GM12865 (cell line): ENCODE measurements around the gene DCDC2C.
A peak's percentile ranks its signal among the peaks of the same experiment; 100 is the strongest.

Experiments used
- DNase-seq: peaks from one replicate; pipeline ENCODE4 v3.0.0; 2010; ENCODE audit warnings: low read depth
- H3K4me3 ChIP-seq: 2 replicates; pipeline ENCODE4 v1.5.1; 2011; ENCODE audit warnings: mild to moderate bottlenecking, low read depth, low read length, control low read depth
- TF ChIP-seq, protein P1 (sequence below): IDR thresholded peaks from 2 replicates; pipeline ENCODE4 v1.5.1; 2011; ENCODE audit warnings: low read length, control low read depth, low read depth, inconsistent platforms; ENCODE audit not compliant: insufficient read depth; ENCODE audit errors: missing control alignments

Gene DCDC2C

DNA sequence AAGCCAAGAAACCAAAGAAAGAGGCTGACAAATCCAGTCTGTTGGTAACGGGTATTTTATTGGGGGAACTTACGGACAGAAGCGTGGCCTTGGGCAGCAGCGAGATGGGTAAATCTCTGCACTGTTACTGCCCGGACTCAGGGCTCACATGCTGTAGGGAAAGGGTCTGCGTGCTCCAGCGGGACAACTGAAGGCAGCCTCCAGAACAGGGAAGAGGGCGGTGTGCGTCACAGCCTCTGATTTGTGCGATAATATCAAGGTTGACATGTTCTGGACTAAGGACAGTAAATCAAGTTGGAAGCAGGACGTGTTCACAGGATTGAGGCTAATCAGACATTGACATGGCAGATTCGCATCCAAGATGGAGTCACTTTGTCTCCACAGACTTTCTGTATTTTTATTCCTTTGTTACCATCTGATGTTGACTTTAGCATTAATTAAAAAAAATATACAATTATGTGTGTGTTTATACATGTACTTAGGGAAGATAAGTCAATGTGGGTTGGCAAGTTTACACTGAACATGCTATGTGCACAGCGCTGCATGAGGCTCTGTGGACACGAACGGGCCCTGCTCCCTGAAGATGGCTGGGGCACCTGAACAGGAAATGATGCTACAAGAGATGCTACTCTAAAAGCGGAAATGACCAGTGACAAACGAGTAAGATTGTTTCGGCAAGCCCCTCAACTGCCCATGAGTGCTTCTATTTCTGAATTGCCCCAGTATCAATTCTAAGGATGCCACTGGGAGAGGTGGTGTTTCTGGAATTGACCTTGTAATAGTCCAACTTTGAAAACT is 22.6 kb upstream of the DCDC2C start:
- TF ChIP-seq, protein P1, sequence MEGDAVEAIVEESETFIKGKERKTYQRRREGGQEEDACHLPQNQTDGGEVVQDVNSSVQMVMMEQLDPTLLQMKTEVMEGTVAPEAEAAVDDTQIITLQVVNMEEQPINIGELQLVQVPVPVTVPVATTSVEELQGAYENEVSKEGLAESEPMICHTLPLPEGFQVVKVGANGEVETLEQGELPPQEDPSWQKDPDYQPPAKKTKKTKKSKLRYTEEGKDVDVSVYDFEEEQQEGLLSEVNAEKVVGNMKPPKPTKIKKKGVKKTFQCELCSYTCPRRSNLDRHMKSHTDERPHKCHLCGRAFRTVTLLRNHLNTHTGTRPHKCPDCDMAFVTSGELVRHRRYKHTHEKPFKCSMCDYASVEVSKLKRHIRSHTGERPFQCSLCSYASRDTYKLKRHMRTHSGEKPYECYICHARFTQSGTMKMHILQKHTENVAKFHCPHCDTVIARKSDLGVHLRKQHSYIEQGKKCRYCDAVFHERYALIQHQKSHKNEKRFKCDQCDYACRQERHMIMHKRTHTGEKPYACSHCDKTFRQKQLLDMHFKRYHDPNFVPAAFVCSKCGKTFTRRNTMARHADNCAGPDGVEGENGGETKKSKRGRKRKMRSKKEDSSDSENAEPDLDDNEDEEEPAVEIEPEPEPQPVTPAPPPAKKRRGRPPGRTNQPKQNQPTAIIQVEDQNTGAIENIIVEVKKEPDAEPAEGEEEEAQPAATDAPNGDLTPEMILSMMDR: no peak
- no peak for DNase-seq
- no peak overlapping the region for H3K4me3 ChIP-seq

DNA sequence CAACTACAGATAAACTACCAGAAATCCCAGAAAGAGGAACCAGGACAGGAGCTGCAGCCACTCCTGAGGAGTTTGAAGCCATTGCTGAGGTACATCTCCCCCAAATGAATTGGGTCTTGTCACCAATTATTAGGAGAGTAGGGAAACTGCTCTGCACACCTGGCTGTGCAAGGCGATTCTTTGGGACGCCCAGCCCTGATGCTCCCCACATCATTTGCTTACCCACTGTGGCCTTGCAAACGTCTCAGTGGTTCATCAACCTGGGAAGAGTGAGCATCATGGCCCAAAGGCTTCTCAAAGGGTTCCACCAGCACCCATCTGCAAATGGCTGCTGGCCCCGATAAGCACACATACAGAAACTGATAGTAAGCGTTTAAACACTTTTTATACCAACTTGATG is 21.8 kb upstream of the DCDC2C start:
- no peak for DNase-seq
- TF ChIP-seq, protein P1: no peak
- H3K4me3 ChIP-seq: no peak overlapping the region

GRCh38 chr2:3682811-3683210 is 20.6 kb upstream of the DCDC2C start:
- no peak for DNase-seq
- H3K4me3 ChIP-seq: no peak overlapping the region
- TF ChIP-seq, protein P1: no peak

DNA sequence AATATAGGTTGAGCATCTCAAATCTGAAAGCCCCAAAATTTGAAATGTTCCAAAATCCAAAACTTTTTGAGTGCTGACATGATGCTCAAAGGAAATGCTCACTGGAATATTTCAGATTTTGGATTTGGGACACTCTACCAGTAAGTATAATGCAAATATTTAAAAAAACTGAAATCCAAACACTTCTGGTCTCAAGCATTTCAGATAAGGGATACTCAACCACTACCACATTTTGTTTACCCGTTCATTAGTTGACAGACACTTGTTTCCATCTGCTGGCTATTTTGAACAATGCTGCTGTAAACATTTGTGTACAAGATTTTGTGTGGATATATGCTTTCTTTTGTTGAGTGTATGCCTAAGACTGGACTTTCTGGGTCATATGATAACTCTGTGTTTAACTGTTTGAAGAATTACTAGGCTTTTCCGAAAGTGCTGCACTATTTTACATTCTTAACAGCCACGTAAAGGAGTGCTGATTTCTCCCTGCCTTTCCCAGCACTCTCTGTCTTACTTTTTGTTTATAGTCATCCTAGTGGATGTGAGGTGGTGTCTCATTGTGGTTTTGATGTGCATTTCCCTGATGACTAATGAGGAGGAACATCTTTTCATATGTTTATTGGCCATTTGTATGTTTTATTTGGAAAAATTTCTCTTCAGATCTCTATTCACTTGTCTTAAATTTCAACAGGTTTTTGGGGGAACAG is 19.5 kb upstream of the DCDC2C start:
- TF ChIP-seq, protein P1: no peak
- DNase-seq: no peak
- H3K4me3 ChIP-seq: no peak overlapping the region

GRCh38 chr2:3689998-3690748 is 13.2 kb upstream of the DCDC2C start:
- DNase-seq: no peak
- TF ChIP-seq, protein P1: no peak
- H3K4me3 ChIP-seq: no peak overlapping the region

GRCh38 chr2:3692375-3692774 is 11.0 kb upstream of the DCDC2C start:
- no peak overlapping the region for H3K4me3 ChIP-seq
- DNase-seq: peak; percentile 24
- TF ChIP-seq, protein P1: peak; percentile 12
